Measurements from ENCODE around the gene ATP6AP2. TPM values are rescaled to one million over a fixed set of nuclear protein-coding genes. Genes with fewer than 3 reads are reported as not detected.
"Not testable (repeated sequence)": the region's sequence is repeated elsewhere in the genome, so short reads cannot be mapped to it uniquely, and the experiment has no call there.

ATP6AP2 gene
- total RNA-seq, 1 experiment from 2014 or later = 67.5 TPM

DNA sequence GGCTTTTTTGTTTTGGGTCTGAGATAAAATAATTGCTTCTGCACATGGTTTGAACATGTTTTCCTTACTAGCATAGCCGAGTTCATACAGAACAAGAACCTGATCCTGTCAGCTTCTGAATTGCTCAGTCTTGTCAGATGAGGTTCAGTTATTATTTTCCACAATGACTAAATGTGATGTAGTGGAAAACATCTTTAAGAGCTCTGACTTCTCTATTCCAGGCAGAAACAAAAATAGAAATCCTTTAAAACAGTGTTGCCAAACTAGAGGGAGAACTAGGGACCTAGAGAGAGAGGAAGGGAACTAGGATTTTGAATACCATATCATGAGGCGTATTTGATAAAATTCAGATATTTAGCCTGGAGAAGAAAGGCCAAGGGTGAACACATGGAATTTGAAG is 2.0 kb downstream of the ATP6AP2 start:
- no peak overlapping the region for H3K14ac ChIP-seq (ENCODE audit: insufficient read depth, low read length)
- H3K79me2 ChIP-seq (ENCODE audit: insufficient read depth, low read length) = peaks cover 10% of the 10 kb centered on the region; the same call in 1 of the 2 replicates

GRCh38 chrX:40587623-40588022 is 6.9 kb downstream of the ATP6AP2 start:
- not testable (repeated sequence) for H2BK15ac ChIP-seq (ENCODE audit: low read depth, low read length); H2AFZ ChIP-seq (ENCODE audit: low read length); H3K23ac ChIP-seq (ENCODE audit: insufficient read length, low read depth, low read length); H2BK5ac ChIP-seq (ENCODE audit: insufficient read length, low read length); H3T11ph ChIP-seq (ENCODE audit: low read length); H3K4ac ChIP-seq (ENCODE audit: low read depth, low read length); H3K4me2 ChIP-seq (ENCODE audit: insufficient read depth, insufficient read length, low read length); H4K91ac ChIP-seq (ENCODE audit: insufficient read length, low read depth, low read length); H3K9ac ChIP-seq (ENCODE audit: extremely low read depth, insufficient read length, low read length); H2AK5ac ChIP-seq (ENCODE audit: insufficient read length, low read length); H3K56ac ChIP-seq (ENCODE audit: insufficient read length, low read depth, low read length); H3K27me3 ChIP-seq (ENCODE audit: insufficient read depth, low read length); H3K18ac ChIP-seq (ENCODE audit: insufficient read length, low read depth, low read length); H3K4me1 ChIP-seq (ENCODE audit: insufficient read depth, low read length); H3K23me2 ChIP-seq (ENCODE audit: insufficient read length, low read depth, low read length, poor library complexity, severe bottlenecking); H3K4me3 Mint-ChIP-seq; H4K8ac ChIP-seq (replicated peaks; ENCODE audit: insufficient read length, low read depth, low read length); H2BK120ac ChIP-seq (ENCODE audit: low read depth, low read length, poor library complexity, severe bottlenecking); H3K27ac ChIP-seq (ENCODE audit: insufficient read length, low read depth, low read length); H2BK12ac ChIP-seq (ENCODE audit: insufficient read length, low read depth, low read length); H4K5ac ChIP-seq (ENCODE audit: insufficient read length, low read depth, low read length); DNase-seq; H4K20me1 ChIP-seq (ENCODE audit: control insufficient read depth, insufficient read depth, insufficient read length); H3K14ac ChIP-seq (ENCODE audit: insufficient read depth, low read length); H3K9me3 ChIP-seq (ENCODE audit: control insufficient read depth, low read depth, low read length); H3K4me1 Mint-ChIP-seq; H3K27ac Mint-ChIP-seq; H3K79me2 ChIP-seq (ENCODE audit: insufficient read depth, low read length); H3K27me3 Mint-ChIP-seq (ENCODE audit: low read depth); H2BK20ac ChIP-seq (ENCODE audit: low read depth, low read length, poor library complexity, severe bottlenecking); H3K79me1 ChIP-seq (ENCODE audit: insufficient read depth, low read depth, low read length, poor library complexity, severe bottlenecking)
- Mint-ChIP-seq H3K36me3 (ENCODE audit: insufficient read depth in 1 of 3, low read depth in 3 of 3) (peaks cover 8 to 32% (median 21%) of the 10 kb centered on the region in 3 experiments; a peak in 6 of 7 replicates), H3K9me3 (peaks cover 56% of the 10 kb centered on the region in 2 experiments)
- no CpG with 5 or more reads among the region's 1 CpG for WGBS (ENCODE audit: extremely low coverage, insufficient read length, low lambda C conversion rate)

More for the DNA sequence above, 2.0 kb downstream of the ATP6AP2 start:
- Histone ChIP-seq H4K8ac (replicated peaks; ENCODE audit: insufficient read length, low read depth, low read length) (no peak overlapping the region), H3K4me1 (ENCODE audit: insufficient read depth, low read length) (no peaks in the 10 kb centered on the region), H3K9ac (ENCODE audit: extremely low read depth, insufficient read length, low read length) (no peak overlapping the region), H3K27me3 (ENCODE audit: insufficient read depth, low read length) (no peaks in the 10 kb centered on the region), H2BK5ac (ENCODE audit: insufficient read length, low read length) (no peak overlapping the region), H4K5ac (ENCODE audit: insufficient read length, low read depth, low read length) (no peak overlapping the region), H3K27ac (ENCODE audit: insufficient read length, low read depth, low read length) (no peak overlapping the region), H3K4me2 (ENCODE audit: insufficient read depth, insufficient read length, low read length) (no peak overlapping the region), H2BK120ac (ENCODE audit: low read depth, low read length, poor library complexity, severe bottlenecking) (no peak overlapping the region), H3K18ac (ENCODE audit: insufficient read length, low read depth, low read length) (no peak overlapping the region), H3K9me3 (ENCODE audit: control insufficient read depth, low read depth, low read length) (no peaks in the 10 kb centered on the region), H2AK5ac (ENCODE audit: insufficient read length, low read length) (no peak overlapping the region), H3K23me2 (ENCODE audit: insufficient read length, low read depth, low read length, poor library complexity, severe bottlenecking) (peaks cover 4% of the 10 kb centered on the region), H4K20me1 (ENCODE audit: control insufficient read depth, insufficient read depth, insufficient read length) (no peaks in the 10 kb centered on the region), H3K23ac (ENCODE audit: insufficient read length, low read depth, low read length) (no peak overlapping the region), H3T11ph (ENCODE audit: low read length) (no peak overlapping the region), H2AFZ (ENCODE audit: low read length) (no peak overlapping the region), H3K56ac (ENCODE audit: insufficient read length, low read depth, low read length) (no peak overlapping the region), H2BK20ac (ENCODE audit: low read depth, low read length, poor library complexity, severe bottlenecking) (no peak overlapping the region), H2BK15ac (ENCODE audit: low read depth, low read length) (no peak overlapping the region), H3K79me1 (ENCODE audit: insufficient read depth, low read depth, low read length, poor library complexity, severe bottlenecking) (peaks cover 6% of the 10 kb centered on the region), H3K4ac (ENCODE audit: low read depth, low read length) (no peak overlapping the region), H2BK12ac (ENCODE audit: insufficient read length, low read depth, low read length) (no peak overlapping the region), H4K91ac (ENCODE audit: insufficient read length, low read depth, low read length) (no peak overlapping the region)
- peaks cover 2% of the 10 kb centered on the region for H3K27me3 Mint-ChIP-seq (ENCODE audit: low read depth)
- H3K36me3 Mint-ChIP-seq (ENCODE audit: insufficient read depth in 1 of 3, low read depth in 3 of 3) = peaks cover 0 to 4% (median 0%) of the 10 kb centered on the region in 3 experiments; a peak in 2 of 7 replicates
- no peak for DNase-seq
- no CpG with 5 or more reads among the region's 2 CpGs for WGBS (ENCODE audit: extremely low coverage, insufficient read length, low lambda C conversion rate)
- H3K4me3 Mint-ChIP-seq = no peak overlapping the region
- H3K4me1 Mint-ChIP-seq = peaks cover 7 to 10% of the 10 kb centered on the region in 2 experiments; a peak in 3 of 4 replicates
- H3K9me3 Mint-ChIP-seq = peaks cover 57 to 60% of the 10 kb centered on the region in 2 experiments
- H3K27ac Mint-ChIP-seq = no peak overlapping the region
- TF ChIP-seq CTCF (conservative IDR thresholded peaks at IDR 0.05) = no peak
